ENCODE measurements around the gene PLA2G4B.

- no peak for TF ChIP-seq POLR2A (IDR thresholded peaks at IDR 0.05; ENCODE audit: low read depth, low read length)
- TF ChIP-seq POLR2AphosphoS5 (IDR thresholded peaks at IDR 0.05; ENCODE audit: low read depth, low read length): no peak
- TF ChIP-seq SPI1 (IDR thresholded peaks at IDR 0.05; ENCODE audit: low read depth, low read length): no peak
Measured at GRCh38 chr15:41873711-41874110, 35.1 kb downstream of the PLA2G4B start.

All from GM12891 (cell line).